Bronchial epithelial cell (primary cell): ENCODE results near the gene CHRNA5. TPM values are rescaled to one million over a fixed set of nuclear protein-coding genes. Genes with fewer than 3 reads are reported as not detected.

ENCODE experiments used
- DNase-seq: peaks from one replicate; pipeline ENCODE4 v3.0.0-alpha.2; 2010; ENCODE audit warnings: low read depth
- FAIRE-seq: peaks from 2 replicates; lab custom pipeline; 2011; peaks lifted over from hg19 to GRCh38; lab: Jason Lieb, UNC
- H3K27me3 ChIP-seq: 2 replicates; pipeline ENCODE4 v1.5.1; 2011; ENCODE audit warnings: low read length; ENCODE audit not compliant: control insufficient read depth, insufficient read depth
- H3K36me3 ChIP-seq: 2 replicates; pipeline ENCODE4 v1.5.1; 2011; ENCODE audit warnings: low read length; ENCODE audit not compliant: control insufficient read depth, insufficient read depth
- H3K4me3 ChIP-seq: 2 replicates; pipeline ENCODE4 v1.5.1; 2011; ENCODE audit warnings: mild to moderate bottlenecking, low read depth, low read length, control low read depth
- CTCF ChIP-seq: IDR thresholded peaks from 2 replicates; pipeline ENCODE4 v1.5.1; 2011; ENCODE audit warnings: mild to moderate bottlenecking, moderate library complexity, low read length, control low read depth, inconsistent platforms; ENCODE audit not compliant: insufficient read depth, severe bottlenecking
- total RNA-seq: library from RNA; depleted of rRNA; stranded (reverse); fragments of >200 nt; gene quantifications from 2 replicates; pipeline ENCODE4 v1.2.1, GENCODE V29; 2014

CHRNA5 gene
- total RNA-seq, 1 donor from 2014 or later: 2.4 TPM

DNA sequence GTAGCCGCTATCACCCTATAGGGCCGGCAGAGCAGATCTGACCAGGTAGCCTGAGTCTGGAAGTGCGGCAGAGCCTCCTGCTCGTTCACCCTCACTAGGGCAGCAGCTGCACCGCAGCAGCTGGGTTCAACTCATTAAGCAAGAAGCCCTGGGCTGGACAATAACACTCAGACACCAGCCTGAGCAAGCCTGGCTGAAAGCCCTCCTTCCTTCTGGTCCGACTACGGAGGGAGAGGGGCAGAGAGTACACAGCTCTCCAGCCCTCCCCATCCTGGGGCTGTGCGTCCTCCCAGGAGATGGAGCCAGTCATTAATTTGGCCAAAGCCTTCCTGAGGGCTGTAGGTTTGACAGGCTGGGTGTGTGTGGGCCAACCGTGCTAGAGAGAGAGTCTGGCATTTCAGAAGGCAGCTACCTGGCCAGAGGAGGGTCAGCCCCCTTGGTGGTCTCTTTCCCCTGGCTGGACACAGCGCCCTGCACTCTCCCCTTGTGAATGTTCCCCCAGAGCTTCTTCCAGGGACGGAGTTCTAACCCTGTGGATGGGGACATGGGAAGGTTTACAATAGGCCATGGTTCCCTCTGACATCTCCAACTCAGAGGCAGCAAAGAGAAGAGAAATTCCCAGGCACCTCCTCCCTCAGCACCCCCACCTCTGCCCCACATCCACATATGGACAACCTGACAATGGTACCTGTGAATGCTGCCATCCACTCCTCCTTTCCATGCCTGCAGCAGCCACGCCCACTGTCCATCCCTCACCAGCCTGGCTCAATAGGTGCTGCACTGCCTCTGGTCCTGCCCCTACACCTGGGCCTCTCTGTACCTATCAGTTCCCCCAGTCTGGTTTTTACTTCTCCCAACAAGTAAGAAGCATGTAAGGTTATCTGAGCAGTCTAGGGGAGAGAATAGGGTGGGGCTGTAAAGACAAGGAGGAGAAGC, 69.2 kb downstream of the CHRNA5 start:
- no peak for DNase-seq
- no peak overlapping the region for H3K4me3 ChIP-seq
- no peak for FAIRE-seq
- TF ChIP-seq CTCF: no peak
- peaks cover under 1% of the 10 kb centered on the region for H3K27me3 ChIP-seq
- H3K36me3 ChIP-seq: no peaks in the 10 kb centered on the region

DNA sequence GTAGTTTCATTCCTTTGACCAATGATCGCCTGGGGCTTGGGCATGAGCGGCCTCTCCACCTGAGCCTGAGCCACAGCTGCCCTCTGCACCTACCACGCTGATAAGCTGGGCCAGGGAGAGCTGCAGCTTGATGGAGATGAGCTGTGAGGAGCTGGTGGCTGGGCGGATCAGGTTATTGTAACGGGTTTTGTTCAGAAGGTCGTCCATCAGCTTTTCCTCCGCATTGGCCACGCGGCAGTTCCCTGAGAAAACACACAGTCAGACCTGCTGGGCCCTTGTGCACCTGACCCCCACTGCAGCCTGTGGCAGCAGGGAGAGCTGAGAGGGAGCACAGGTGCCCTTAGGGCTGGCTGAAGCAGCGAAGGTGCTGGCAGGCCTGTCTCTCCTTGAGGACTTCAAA, 70.0 kb downstream of the CHRNA5 start:
- FAIRE-seq (no peak), DNase-seq (no peak)
- H3K27me3 ChIP-seq: peaks cover under 1% of the 10 kb centered on the region
- no peaks in the 10 kb centered on the region for H3K36me3 ChIP-seq
- no peak for TF ChIP-seq CTCF
- H3K4me3 ChIP-seq: no peak overlapping the region

DNA sequence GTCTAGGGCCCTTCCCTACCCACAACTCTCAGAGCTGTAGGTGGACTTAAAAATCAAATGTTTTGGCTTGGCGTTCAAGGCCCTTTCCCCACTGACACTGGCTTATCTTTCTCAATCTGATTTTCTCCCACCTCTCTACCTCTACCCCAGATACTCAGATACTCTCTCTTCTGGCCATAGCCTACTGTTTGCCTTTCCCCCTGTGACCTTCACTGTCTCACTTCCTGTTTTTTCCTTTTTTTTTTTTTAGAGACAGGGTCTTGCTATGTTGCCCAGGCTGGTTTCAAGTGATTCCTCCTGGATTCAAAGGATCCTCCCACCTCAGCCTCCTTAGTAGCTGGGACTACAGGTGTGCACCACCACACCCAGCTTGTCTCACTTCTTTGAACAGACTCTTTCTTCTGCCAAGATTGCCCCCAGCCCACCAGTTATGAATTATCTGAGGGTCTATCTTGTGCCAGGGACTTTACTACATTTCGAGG, 71.1 kb downstream of the CHRNA5 start:
- no peak for FAIRE-seq
- peaks cover 2% of the 10 kb centered on the region for H3K27me3 ChIP-seq
- TF ChIP-seq CTCF: no peak
- H3K36me3 ChIP-seq: no peaks in the 10 kb centered on the region
- DNase-seq: no peak
- H3K4me3 ChIP-seq: no peak overlapping the region

- no peak overlapping the region for H3K4me3 ChIP-seq
- H3K36me3 ChIP-seq: no peaks in the 10 kb centered on the region
- TF ChIP-seq CTCF: no peak
- H3K27me3 ChIP-seq: peaks cover 2% of the 10 kb centered on the region
- DNase-seq (no peak), FAIRE-seq (no peak)
Observed at GRCh38 chr15:78637776-78638435, 72.6 kb downstream of the CHRNA5 start.

GRCh38 chr15:78638658-78639314, 73.5 kb downstream of the CHRNA5 start:
- Histone ChIP-seq H3K27me3 (peaks cover 2% of the 10 kb centered on the region), H3K36me3 (no peaks in the 10 kb centered on the region), H3K4me3 (no peak overlapping the region)
- DNase-seq: peak; percentile 29
- FAIRE-seq: no peak
- peak; percentile 69 for TF ChIP-seq CTCF
